ENCODE measurements around the gene ITGBL1. TPM values are rescaled to one million over a fixed set of nuclear protein-coding genes. Genes with fewer than 3 reads are reported as not detected.

ITGBL1 gene
- total and polyA plus RNA-seq, 2 donors (not counting 3 experiments of a cell fraction or from before 2014, with no cell fraction given), result 4.6 to 8.8 TPM

- no peak for TF ChIP-seq MYC (IDR thresholded peaks at IDR 0.05; ENCODE audit: low read depth, low read length)
- TF ChIP-seq CTCF (IDR thresholded peaks at IDR 0.05; ENCODE audit: extremely low read depth in 1 of 2, insufficient read depth in 1 of 2, low read depth in 1 of 2, low read length in 2 of 2), result no peak
- no peak for TF ChIP-seq JUN (IDR thresholded peaks at IDR 0.05; ENCODE audit: borderline replicate concordance, insufficient read depth, insufficient read length, low read depth)
- no peak for TF ChIP-seq POLR2AphosphoS5 (IDR thresholded peaks at IDR 0.05; ENCODE audit: insufficient read depth, low read depth, low read length)
- no peak for TF ChIP-seq GATA2 (IDR thresholded peaks at IDR 0.05; ENCODE audit: insufficient read depth, insufficient read length, low read depth, low read length)
- TF ChIP-seq FOS (IDR thresholded peaks at IDR 0.05; ENCODE audit: borderline replicate concordance, insufficient read depth, low read length), result no peak
- no peak for TF ChIP-seq POLR2A (IDR thresholded peaks at IDR 0.05; ENCODE audit: low read depth, low read length)
- TF ChIP-seq EZH2 (IDR thresholded peaks at IDR 0.05; ENCODE audit: borderline replicate concordance, low read depth, low read length, severe bottlenecking), result no peak
- TF ChIP-seq MAX (IDR thresholded peaks at IDR 0.05; ENCODE audit: insufficient read depth, insufficient read length), result no peak
- Histone ChIP-seq H3K27me3 (ENCODE audit: control insufficient read depth in 2 of 2, insufficient read depth in 2 of 2, low read length in 2 of 2) (no peaks in the 10 kb centered on the region), H3K9me1 (replicated peaks; ENCODE audit: control insufficient read depth, extremely low read depth, insufficient read depth, low read length) (no peaks in the 10 kb centered on the region), H3K4me1 (ENCODE audit: control insufficient read depth, extremely low read depth, insufficient read depth, low read length) (no peaks in the 10 kb centered on the region), H3K9me3 (replicated peaks; ENCODE audit: control insufficient read depth, insufficient read depth, low read length) (no peaks in the 10 kb centered on the region), H3K4me3 (replicated peaks in 1 of 3; ENCODE audit: insufficient read depth in 1 of 3, low read depth in 1 of 3, low read length in 3 of 3) (no peak overlapping the region), H3K9ac (replicated peaks; ENCODE audit: extremely low read depth, insufficient read depth, low read length) (no peak overlapping the region), H3K4me2 (ENCODE audit: insufficient read depth, low read length) (no peak overlapping the region), H3K27ac (ENCODE audit: insufficient read depth, low read depth, low read length) (no peak overlapping the region), H3K36me3 (ENCODE audit: control insufficient read depth in 2 of 2, extremely low read depth in 1 of 2, insufficient read depth in 2 of 2, low read length in 2 of 2) (no peaks in the 10 kb centered on the region), H4K20me1 (replicated peaks; ENCODE audit: control insufficient read depth, extremely low read depth, insufficient read depth, low read length) (no peaks in the 10 kb centered on the region), H3K79me2 (ENCODE audit: control insufficient read depth, insufficient read depth, low read length) (no peaks in the 10 kb centered on the region), H2AFZ (ENCODE audit: low read depth, low read length) (no peak overlapping the region)
- ChIA-PET CTCF (interaction anchor here (1.4 kb wide), 1 partner anchor 30 kb away, joined by 3 read pairs; no protein-coding TSS in a partner anchor), POLR2A (no interaction called here)
- no peak for FAIRE-seq
- dilution Hi-C loops (cut with MboI; ENCODE audit: extremely low pct_ligation_motif_present, low sequenced_read_pairs), result no loop called here
- no TSS peak for BruUV-seq (replicated peaks)
- DNase-seq (ENCODE audit: low read depth, low spot score), result no peak
- intact Hi-C loops (cut with micrococcal nuclease), result no loop called here
Measured at GRCh38 chr13:101691341-101691860, 238.9 kb downstream of the ITGBL1 start.

Measured in endothelial cell of umbilical vein (primary cell).